GM18526 (cell line): ENCODE results near the gene TRPV6.

Source experiments
- POLR2A ChIP-seq: IDR thresholded peaks from 3 replicates; pipeline ENCODE4 v1.6.1; 2011; ENCODE audit not compliant: insufficient read length; ENCODE audit errors: extremely low read depth

TRPV6 gene

DNA sequence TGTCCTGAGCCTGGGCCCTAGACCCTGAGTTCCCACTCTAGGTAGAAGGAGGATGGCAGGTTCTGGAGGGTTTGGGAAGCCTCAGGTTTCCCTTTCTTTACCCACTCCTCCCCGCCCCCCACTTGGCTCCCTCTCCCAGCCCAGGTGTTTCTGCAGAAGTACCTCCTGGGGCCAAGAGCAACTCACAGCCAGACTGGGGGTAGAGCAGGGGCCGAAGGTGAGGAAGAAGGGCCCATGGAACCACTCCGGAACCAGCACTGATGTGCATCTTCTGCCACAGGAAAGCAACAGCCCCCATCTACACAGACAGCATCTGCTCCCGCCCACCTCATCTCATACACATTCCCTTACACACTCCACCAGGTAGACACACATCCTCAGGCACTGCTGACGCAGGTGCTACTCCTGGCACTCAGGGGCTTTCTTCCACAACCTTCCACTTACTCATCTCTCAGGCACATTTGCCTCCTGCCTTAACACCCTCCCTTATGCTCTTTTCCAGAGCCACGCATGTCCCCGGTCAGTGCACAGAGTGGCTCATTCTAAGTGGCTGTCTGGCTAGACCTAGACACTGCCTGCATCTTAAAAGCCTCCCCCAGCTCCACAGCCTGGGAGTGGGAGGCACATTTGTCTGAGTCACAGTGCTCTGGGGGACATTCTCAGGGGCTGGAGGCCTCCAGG lies 28.8 kb downstream of the TRPV6 start:
- TF ChIP-seq POLR2A = no peak

DNA sequence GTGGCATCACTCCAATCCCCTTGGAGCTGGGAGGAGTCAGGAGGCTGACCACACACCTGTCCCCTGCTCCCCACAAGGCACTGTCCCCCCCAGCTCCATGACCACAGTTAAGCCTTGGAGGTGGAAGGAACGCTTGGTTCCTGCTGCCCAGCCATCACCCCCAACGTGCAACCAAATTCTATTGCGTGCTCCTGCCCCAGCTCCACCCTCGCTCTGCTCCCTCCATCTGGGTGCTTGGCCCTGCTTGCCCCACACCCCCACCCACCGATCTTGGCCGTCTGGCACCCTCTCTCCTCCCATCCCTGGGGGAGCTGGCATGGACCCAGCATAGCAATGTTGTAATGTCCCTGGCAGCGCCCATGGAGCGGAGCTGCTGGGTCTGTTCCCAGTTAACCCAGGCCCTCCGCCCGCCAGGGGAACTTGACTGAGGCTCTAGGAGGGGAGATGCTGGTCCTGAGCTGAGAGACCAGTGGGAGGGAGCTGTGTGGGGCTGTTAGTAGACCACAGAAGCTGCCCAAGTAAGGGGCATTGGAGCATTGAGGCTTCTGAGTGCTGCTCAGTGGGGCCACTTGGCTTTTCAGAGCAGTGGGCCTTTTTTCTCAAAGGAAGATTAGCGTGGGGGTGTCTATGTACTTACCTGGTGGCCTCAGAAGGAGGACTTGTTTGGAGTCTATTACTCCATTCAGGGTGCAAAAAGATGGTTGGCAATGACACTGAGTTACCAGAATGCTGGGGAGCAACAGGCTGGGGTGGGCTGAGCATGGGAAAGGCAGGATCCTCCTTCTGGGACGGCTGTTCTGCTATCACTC lies 29.6 kb downstream of the TRPV6 start:
- TF ChIP-seq POLR2A = no peak

DNA sequence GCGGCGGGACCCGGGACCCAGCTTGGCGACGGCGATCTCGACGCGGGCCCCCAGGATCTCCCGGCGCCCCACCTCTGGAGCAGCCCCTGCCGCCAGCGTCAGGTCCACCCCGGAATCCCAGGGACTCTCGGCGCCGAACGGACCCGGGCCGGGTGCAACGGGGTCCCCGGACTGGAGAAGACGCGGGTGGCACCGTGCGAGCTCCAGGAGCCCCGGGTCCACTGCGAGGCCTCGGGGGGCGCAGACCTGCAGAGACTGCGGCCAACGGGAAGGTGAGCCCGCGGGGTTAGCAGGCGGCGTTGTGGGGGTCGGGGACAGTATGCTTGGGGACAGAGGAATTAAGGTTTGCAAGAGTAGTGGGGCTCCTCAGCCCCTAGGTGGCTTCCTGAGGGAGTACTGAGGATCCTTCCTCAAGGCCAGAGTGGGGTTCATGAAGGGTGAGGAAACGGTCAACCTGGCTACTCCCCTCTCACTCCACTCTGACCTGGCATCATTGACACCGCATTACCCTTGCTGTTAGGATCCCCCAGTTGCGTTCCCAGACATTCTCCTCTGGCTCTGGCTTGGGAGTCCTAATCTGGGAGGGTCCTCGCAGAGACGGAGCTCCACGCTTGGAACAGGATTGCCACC lies 30.3 kb downstream of the TRPV6 start:
- TF ChIP-seq POLR2A = no peak

DNA sequence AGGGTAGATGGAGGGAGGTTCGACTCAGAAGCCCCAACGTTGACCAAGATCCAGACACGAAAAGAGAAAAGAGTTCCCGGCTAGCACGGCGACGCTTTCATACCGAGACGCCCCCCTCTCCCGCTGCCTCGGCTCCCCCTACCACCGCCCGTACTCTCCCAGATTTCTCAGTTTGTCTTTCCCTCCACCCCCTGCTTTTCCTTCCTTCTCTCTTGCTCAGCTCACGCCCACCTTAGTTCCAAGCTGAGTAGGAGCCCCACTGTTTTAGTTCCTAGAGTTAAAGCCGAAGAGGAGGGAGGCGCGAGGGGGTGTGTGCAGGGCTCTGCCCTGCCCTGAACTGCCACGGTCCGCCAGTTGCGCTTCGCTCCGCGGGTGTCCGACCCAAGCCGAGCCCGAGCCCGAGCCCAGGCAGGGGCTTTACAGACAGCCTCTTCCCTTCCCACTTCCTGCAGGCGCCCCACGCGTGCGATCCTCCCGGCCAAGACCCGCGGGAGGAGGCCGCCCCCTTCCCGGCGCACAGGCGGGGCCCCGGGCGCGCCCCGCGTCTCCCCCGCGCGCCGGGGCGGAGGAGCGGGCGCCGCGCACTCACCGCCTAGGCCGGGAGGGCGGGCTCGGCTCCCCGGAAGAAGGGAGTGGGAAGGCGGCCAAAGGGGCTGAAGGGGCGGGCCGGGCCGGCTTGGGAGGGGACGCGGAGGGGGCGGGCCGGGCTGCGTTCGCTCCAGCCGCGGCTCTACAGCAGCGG lies 31.0 kb downstream of the TRPV6 start, which contains the start of gene EPHB6:
TSS of gene EPHB6 (plus strand) at position 705 of the 742 bp plus-strand sequence. CDS start 8,152 bp downstream, outside the sequence.
- TF ChIP-seq POLR2A = no peak

DNA sequence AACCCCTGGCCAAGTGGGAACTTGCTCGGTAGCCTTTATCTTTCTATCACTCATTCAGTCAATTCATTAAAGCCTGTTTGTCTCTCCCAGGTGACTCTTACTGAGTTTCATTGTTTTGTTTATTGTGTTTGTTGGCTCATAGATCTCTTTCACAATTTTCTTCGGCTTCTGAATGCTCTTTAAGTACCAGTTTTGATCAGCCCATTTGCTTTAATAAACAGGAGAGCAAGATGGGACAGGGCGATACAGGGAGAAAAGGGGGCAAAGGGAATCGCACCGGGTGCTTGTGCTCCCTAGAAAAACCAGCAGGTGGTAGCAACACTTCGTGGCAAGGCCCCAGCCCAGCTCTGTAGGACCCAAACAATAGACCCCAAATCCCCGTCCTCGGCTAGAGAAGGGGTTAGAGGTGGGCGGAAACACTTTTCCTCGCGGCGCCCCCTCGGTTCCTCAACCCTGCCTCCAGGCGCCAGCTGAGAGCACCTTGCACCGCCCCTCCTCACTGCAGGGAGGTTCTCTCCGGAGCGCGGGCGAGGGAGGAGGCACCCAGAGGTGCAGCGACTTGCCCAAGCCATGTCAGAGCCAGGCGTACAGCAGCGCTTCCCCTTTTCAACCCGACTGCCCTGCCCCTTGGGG lies 31.7 kb downstream of the TRPV6 start:
- TF ChIP-seq POLR2A = no peak

DNA sequence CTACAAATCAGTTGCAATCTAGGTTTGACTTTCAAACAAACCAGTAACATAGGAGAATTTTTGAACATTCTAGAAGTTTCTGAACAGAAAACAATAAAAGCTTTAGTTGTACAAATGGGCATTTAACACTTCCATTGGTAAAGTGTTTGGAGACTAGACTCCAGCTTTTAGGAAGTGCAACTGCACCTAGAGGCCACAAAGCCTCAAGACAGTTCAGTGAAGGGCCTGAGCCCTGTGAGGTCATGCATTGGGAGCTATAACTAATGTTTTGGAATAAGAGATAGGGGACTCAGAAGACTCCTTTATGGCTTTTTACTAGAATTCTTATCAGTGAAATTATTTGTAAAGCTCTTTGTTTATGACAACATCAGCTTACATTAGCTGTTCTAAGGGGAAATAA lies 33.6 kb downstream of the TRPV6 start:
- no peak for TF ChIP-seq POLR2A

DNA sequence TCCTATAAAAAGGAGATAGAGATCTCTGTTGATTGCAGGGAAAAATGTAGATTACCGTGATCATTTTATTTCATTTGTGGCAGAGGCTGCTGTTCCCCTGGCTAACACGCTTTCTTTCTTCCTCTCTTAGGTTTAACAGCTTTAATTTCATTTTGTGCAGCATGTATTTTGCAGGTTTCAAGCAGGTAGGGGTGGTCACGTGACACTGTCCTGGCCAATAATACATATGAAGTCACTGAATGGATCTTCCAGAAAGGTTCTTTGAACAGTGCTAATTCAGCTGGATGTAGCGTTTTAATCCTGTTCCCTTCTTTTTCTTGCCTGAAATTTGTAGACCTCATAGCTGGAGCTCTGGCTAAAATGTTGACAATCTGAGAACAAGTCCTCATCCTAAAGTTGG lies 34.3 kb downstream of the TRPV6 start:
- TF ChIP-seq POLR2A = no peak

DNA sequence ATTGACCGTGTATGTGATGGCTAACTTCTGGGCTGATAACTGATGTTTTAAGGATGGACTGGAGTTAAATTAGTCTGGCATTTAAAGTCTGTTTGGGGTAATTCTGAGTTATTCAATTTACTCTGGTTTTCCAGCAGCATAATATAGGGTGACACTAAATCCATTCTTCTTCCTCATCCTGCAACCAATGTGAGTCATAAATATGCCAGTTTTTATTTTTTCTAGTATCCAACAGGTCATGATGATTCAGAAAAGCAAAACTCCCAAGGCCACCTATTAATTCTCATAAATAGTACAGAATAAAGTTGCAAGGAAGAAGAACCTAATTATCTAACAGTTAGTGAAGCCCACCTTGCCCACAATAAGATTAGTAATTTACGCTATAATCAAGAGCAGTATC lies 38.2 kb downstream of the TRPV6 start:
- no peak for TF ChIP-seq POLR2A

DNA sequence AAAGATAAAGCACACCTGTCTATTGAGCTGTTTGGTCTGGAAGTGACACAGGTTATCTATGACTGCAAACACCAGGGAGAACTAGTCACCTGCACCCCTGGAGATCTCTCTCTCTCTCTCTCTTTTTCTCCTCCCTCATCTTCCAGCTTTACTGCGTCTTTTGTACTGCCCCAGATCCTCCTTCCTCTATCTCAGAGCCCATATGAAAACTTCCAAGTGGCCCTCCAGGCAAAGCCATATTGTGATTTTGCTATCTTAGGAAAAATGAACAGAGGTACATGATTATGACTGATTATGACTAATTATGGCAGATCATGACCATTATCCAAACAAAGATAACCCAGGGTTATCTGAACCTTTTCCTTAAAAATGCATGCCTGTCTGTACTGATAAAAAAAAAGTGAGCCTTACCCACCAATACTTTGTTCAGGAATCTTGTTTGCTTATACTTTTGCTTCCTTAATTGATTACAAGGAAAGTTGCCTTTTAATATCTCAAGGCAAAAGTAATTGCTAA lies 43.2 kb downstream of the TRPV6 start:
- no peak for TF ChIP-seq POLR2A

DNA sequence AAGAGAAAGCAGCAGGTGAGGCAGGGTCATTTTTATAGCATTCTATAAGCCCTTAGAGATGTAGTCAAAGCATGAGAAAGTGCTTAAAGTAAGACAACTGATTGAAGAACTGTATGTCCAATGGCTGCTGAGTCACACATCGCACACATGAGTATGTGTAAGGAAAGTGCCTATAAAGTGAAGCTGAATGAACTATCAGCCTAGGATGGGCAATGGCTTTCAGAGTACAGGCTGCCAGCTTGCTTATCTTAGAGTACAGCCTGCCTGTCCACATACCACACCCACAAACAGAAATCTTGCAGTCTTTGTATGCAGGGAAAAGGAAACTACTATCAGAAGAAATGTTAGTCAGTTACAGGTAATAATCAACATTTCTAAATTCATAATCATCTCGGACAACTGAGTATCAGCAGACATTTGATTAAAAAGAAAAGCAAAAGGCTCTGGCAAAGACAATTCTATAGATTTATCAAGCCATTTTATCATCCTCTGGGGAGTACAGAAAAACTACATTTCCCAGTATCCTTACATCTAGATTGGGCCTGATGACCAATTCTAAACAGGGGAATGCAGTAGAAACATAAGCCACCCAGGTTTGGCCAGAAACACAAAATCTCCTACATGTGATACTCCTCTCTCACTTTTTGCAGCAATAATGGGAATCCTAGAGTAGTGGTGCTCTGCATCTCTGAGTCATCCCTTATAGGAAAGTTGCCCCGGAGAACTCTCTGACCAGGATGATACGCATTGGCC lies 46.9 kb downstream of the TRPV6 start:
- TF ChIP-seq POLR2A = no peak

DNA sequence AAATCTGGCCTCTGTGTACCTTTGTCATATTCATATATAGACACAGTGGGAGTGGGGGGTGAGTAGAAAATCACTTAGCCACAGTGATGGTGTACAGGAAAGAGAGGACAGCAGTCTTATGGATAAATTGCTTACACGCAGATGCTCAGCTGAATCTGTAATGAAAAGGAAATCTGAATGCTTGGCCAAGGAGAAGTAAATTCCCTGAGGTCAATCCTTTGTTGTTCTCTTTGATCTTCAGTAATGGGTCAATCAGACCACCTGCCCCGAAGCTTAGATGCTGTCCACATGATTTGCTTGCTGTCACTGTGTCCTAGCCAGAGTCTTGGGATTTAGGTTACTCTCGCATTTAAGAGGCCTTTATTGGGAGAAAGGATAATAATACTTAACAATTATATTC lies 49.1 kb downstream of the TRPV6 start:
- TF ChIP-seq POLR2A = no peak

DNA sequence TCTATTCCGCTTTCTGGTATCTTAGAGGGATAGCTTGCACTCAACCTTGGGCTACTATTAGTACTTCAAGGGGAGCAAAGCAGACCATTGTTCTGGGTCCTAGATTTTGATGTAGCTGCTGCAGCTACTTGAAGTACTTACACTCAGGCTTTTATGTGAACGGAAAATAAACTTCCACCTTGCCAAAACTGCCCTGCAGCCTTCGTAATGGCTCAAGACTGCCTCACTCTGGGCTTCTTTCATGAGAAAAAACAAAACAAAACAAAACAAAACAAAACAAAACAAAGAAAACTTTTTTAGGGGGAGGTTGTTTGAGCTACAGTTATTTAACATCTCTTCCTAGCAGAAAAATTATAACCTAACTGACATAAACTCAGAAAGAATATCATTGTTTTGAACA lies 50.1 kb downstream of the TRPV6 start:
- no peak for TF ChIP-seq POLR2A

DNA sequence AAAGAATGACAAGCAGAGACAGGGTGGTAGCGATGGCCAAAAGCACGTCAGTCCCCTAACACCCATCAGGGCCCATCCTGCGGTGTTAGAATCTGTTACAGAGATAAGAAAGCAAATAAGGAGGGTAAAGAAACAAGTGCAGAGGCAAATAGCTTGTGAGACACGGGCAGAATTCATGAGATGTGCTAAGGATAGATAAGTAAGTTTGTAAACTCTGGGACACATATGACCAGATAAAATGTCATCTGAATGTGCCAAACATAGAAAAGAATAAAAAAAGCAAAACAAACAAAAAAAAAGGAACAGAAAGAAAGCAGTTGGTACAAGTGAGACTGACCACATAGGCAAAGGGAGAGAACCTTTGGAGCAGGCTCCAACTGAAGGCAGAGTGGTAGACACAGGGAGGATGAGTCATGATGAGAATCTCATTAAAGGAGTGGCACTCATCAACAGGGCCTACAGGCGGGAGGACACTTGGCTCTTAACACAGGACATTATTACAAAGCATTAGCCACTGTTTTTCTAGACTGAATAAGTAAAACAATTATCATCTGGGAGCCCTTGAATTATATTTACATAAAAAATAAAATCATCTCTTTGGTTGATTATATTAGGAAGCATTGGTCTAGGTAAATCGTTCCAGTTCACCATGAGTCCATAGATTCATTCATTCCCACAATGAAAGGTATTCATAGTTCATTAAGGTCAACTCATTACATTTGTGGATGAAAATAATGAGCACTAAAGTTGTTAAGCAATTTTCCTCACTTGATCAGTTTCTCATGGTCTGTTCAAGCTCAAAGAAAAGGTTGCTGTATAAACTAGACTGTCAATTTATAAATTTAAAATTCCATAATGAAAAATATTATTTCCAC lies 52.1 kb downstream of the TRPV6 start:
- no peak for TF ChIP-seq POLR2A
